IPS-11a (cell line): ENCODE results near the gene GPC6.

ENCODE experiments used
- H3K4me3 ChIP-seq: one replicate; pipeline ENCODE4 v1.5.1; 2013; ENCODE audit warnings: low read depth, low read length, control low read depth

The GPC6 gene

GRCh38 chr13:94014461-94014860, 787.9 kb downstream of the GPC6 start:
- no peak overlapping the region for H3K4me3 ChIP-seq

GRCh38 chr13:94020426-94020825, 793.8 kb downstream of the GPC6 start:
- H3K4me3 ChIP-seq: no peak overlapping the region

GRCh38 chr13:94020833-94021232, 794.2 kb downstream of the GPC6 start:
- no peak overlapping the region for H3K4me3 ChIP-seq

- no peak overlapping the region for H3K4me3 ChIP-seq
Measured at GRCh38 chr13:94028234-94028633, 801.6 kb downstream of the GPC6 start.

- H3K4me3 ChIP-seq: no peak overlapping the region
Measured at GRCh38 chr13:94028650-94029049, 802.0 kb downstream of the GPC6 start.

- H3K4me3 ChIP-seq: no peak overlapping the region
Measured at GRCh38 chr13:94030415-94031119, 804.0 kb downstream of the GPC6 start.

- no peak overlapping the region for H3K4me3 ChIP-seq
Measured at GRCh38 chr13:94031609-94032008, 805.0 kb downstream of the GPC6 start.

GRCh38 chr13:94033098-94033497, 806.5 kb downstream of the GPC6 start:
- no peak overlapping the region for H3K4me3 ChIP-seq

GRCh38 chr13:94033830-94034642, 807.4 kb downstream of the GPC6 start:
- no peak overlapping the region for H3K4me3 ChIP-seq

- no peak overlapping the region for H3K4me3 ChIP-seq
Measured at GRCh38 chr13:94050039-94050438, 823.4 kb downstream of the GPC6 start.

GRCh38 chr13:94050686-94051085, 824.1 kb downstream of the GPC6 start:
- H3K4me3 ChIP-seq: no peak overlapping the region

- H3K4me3 ChIP-seq: no peak overlapping the region
Measured at GRCh38 chr13:94053986-94054593, 827.5 kb downstream of the GPC6 start.

GRCh38 chr13:94056362-94056990, 829.9 kb downstream of the GPC6 start:
- no peak overlapping the region for H3K4me3 ChIP-seq

GRCh38 chr13:94057618-94058186, 831.1 kb downstream of the GPC6 start:
- H3K4me3 ChIP-seq: no peak overlapping the region

GRCh38 chr13:94058821-94059360, 832.3 kb downstream of the GPC6 start:
- no peak overlapping the region for H3K4me3 ChIP-seq

- H3K4me3 ChIP-seq: no peak overlapping the region
Measured at GRCh38 chr13:94061301-94061700, 834.7 kb downstream of the GPC6 start.

- no peak overlapping the region for H3K4me3 ChIP-seq
Measured at GRCh38 chr13:94063096-94063495, 836.5 kb downstream of the GPC6 start.

GRCh38 chr13:94063848-94064247, 837.2 kb downstream of the GPC6 start:
- no peak overlapping the region for H3K4me3 ChIP-seq

- no peak overlapping the region for H3K4me3 ChIP-seq
Measured at GRCh38 chr13:94065741-94066140, 839.1 kb downstream of the GPC6 start.

- no peak overlapping the region for H3K4me3 ChIP-seq
Measured at GRCh38 chr13:94073007-94073744, 846.6 kb downstream of the GPC6 start.
